Liver (tissue), 9 donors: ENCODE results near the gene RCSD1. TPM values are rescaled to one million over a fixed set of nuclear protein-coding genes. Genes with fewer than 3 reads are reported as not detected.

Experiments
- DNase-seq: peaks from one replicate; pipeline ENCODE4 v3.0.0-alpha.2; 2017; ENCODE audit warnings: low spot score
- H3K27ac ChIP-seq, 2 donors: one replicate each; pipeline ENCODE4 v1.7.0; 2013; ENCODE audit warnings: inconsistent platforms in 2 of 2, low read length in 2 of 2, control low read depth in 1 of 2, low read depth in 1 of 2, mild to moderate bottlenecking in 1 of 2
- H3K27me3 ChIP-seq, 4 donors: one replicate each; pipeline versions ENCODE4 v1.6.1 to v1.7.0; 2013; ENCODE audit warnings: low read length in 3 of 4, inconsistent platforms in 1 of 4, mild to moderate bottlenecking in 1 of 4, moderate library complexity in 1 of 4; ENCODE audit not compliant: control insufficient read depth in 4 of 4, insufficient read depth in 4 of 4
- H3K36me3 ChIP-seq, 4 donors: one replicate each; pipeline versions ENCODE4 v1.6.1 to v1.7.0; 2013; ENCODE audit warnings: low read length in 3 of 4, mild to moderate bottlenecking in 3 of 4, low read depth in 1 of 4, moderate library complexity in 1 of 4; ENCODE audit not compliant: control insufficient read depth in 4 of 4, insufficient read depth in 3 of 4
- H3K4me1 ChIP-seq, 4 donors: one replicate each; pipeline versions ENCODE4 v1.6.1 to v1.7.0; 2013; ENCODE audit warnings: low read length in 3 of 4, mild to moderate bottlenecking in 3 of 4, moderate library complexity in 1 of 4; ENCODE audit not compliant: control insufficient read depth in 4 of 4, insufficient read depth in 4 of 4
- H3K4me3 ChIP-seq, 3 donors: one replicate each; pipeline versions ENCODE4 v1.6.1 to v1.7.0; 2013; ENCODE audit warnings: low read length in 3 of 3, control low read depth in 1 of 3, low read depth in 1 of 3, mild to moderate bottlenecking in 1 of 3
- H3K9ac ChIP-seq, 2 donors: one replicate each; pipeline ENCODE4 v1.7.0; 2013; ENCODE audit warnings: low read length in 2 of 2, mild to moderate bottlenecking in 2 of 2, moderate library complexity in 2 of 2, control low read depth in 1 of 2, low read depth in 1 of 2
- H3K9me3 ChIP-seq, 4 donors: one replicate each; pipeline versions ENCODE4 v1.6.1 to v1.7.0; 2013; ENCODE audit warnings: low read length in 3 of 4; ENCODE audit not compliant: control insufficient read depth in 4 of 4
- EGR1 ChIP-seq, 2 donors: IDR thresholded peaks; 2 replicates each; pipeline ENCODE4 v1.6.1; 2016 to 2018; ENCODE audit warnings: antibody characterized with exemption in 2 of 2, low read depth in 2 of 2
- FOXA1 ChIP-seq: IDR thresholded peaks from 2 replicates; pipeline ENCODE4 v1.6.1; 2016; ENCODE audit warnings: antibody characterized with exemption
- FOXA2 ChIP-seq: IDR thresholded peaks from 2 replicates; pipeline ENCODE4 v1.6.1; 2016; ENCODE audit warnings: antibody characterized with exemption
- GABPA ChIP-seq, 2 donors: IDR thresholded peaks in 1 of 2; conservative IDR thresholded peaks in 1 of 2; 2 replicates each; pipeline ENCODE4 v1.6.1; 2016; ENCODE audit warnings: antibody characterized with exemption in 2 of 2, mild to moderate bottlenecking in 1 of 2, moderate library complexity in 1 of 2
- HNF4G ChIP-seq: IDR thresholded peaks from 2 replicates; pipeline ENCODE4 v1.6.1; 2016; ENCODE audit warnings: antibody characterized with exemption
- MAX ChIP-seq: IDR thresholded peaks from 2 replicates; pipeline ENCODE4 v1.6.1; 2016; ENCODE audit warnings: antibody characterized with exemption
- NR2F2 ChIP-seq: IDR thresholded peaks from 2 replicates; pipeline ENCODE4 v1.6.1; 2016; ENCODE audit warnings: antibody characterized with exemption
- SP1 ChIP-seq: IDR thresholded peaks from 2 replicates; pipeline ENCODE4 v1.6.1; 2018; ENCODE audit warnings: antibody characterized with exemption, mild to moderate bottlenecking
- TAF1 ChIP-seq: conservative IDR thresholded peaks from 2 replicates; pipeline ENCODE4 v1.6.1; 2016; ENCODE audit warnings: antibody characterized with exemption, mild to moderate bottlenecking
- YY1 ChIP-seq: IDR thresholded peaks from 2 replicates; pipeline ENCODE4 v1.6.1; 2016; ENCODE audit warnings: antibody characterized with exemption, mild to moderate bottlenecking
- WGBS: extraction: QIAGEN DNeasy Blood & Tissue Kit; methylation state at CpG from one replicate; pipeline ENCODE4 v1.1.7; 2013; 5-methylcytosine and 5-hydroxymethylcytosine counted together
- polyA plus RNA-seq, 2 donors: library from polyadenylated mRNA; stranded (reverse) in 1 of 2; unstranded in 1 of 2; fragments of 200-250 nt in 1 of 2; fragments of >200 nt in 1 of 2; fragmentation: Nextera tagmentation in 1 of 2; extraction: Ambion mirVana in 1 of 2; gene quantifications; one replicate each; pipeline versions ENCODE4 v1.2.1 to v1.2.3, GENCODE V29; 2013 to 2015
- total RNA-seq, 2 donors: library from RNA; depleted of rRNA; stranded (reverse); fragments of >200 nt; gene quantifications; one replicate each; pipeline ENCODE4 v1.2.3, GENCODE V29; 2014
- TF ChIP-seq, protein P1 (sequence below): IDR thresholded peaks from 2 replicates; pipeline ENCODE4 v1.6.1; 2016; ENCODE audit warnings: antibody characterized with exemption
- TF ChIP-seq, protein P2 (sequence below): IDR thresholded peaks from 2 replicates; pipeline ENCODE4 v1.6.1; 2016; ENCODE audit warnings: antibody characterized with exemption, mild to moderate bottlenecking
- donor health status: healthy.
- donor health status: healthy.
- donor health status: healthy.
- donor health status: healthy.
- donor health status: healthy.

Gene RCSD1
- total and polyA plus RNA-seq, 4 donors: 3.1 to 15.0 (median 6.0) TPM

DNA sequence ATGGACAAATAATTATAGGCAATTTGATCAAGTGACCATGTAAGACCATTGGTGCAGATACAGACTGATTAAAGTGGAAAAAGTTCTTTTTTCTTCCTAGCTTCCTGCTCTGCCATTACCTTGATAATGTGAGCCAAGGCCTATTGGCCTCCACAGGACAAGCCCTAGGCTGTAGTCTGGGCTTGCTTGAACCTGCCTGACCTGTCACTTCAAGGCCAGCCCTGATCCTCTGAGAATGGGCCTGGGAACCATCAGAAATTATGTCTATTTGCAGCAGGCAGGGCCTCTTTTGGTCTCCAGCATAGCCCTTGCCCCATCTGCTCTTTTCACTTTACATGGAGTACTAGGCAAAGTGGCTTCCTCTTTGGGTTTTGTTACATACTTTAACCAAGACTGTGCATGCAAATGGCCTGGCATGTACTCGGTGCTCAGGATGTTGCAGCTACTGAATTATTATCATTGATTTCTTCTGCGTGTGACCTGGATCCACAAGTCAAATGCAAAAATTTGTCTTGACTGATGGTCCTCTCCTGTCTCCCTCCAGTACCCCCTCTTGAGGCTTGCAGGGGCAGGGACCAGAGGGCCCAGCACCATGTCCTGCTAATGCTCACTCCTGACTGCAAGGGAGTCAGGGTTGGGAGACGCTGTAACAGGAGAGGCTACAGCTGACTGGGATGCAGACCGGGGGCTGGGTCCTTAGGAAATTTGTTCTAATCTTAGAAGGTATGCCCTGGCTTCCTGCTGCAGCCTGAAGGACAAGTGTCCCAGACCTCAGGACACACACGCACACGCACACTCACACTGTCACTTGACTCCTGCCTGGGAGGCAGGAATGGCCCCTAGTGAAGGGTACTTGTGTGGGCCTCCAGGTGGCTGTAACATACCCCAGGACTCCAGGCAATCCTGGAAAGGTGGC lies 39.4 kb downstream of the RCSD1 start:
- H3K36me3 ChIP-seq: no peaks in the 10 kb centered on the region
- WGBS: 75% methylated on average over 6 of the region's 6 CpGs
- H3K27ac ChIP-seq: no peak overlapping the region
- no peak for DNase-seq
- H3K9me3 ChIP-seq: no peaks in the 10 kb centered on the region
- TF ChIP-seq MAX: no peak
- no peak for TF ChIP-seq EGR1 (IDR thresholded peaks at IDR 0.05; ENCODE audit: low read depth in 2 of 2)
- no peak for TF ChIP-seq TAF1
- no peak for TF ChIP-seq FOXA1
- TF ChIP-seq, protein P1, sequence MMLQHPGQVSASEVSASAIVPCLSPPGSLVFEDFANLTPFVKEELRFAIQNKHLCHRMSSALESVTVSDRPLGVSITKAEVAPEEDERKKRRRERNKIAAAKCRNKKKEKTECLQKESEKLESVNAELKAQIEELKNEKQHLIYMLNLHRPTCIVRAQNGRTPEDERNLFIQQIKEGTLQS: no peak
- no peak for TF ChIP-seq GABPA (IDR thresholded peaks at IDR 0.05 in 1 of 2, conservative IDR thresholded peaks at IDR 0.05 in 1 of 2)
- H3K4me1 ChIP-seq: no peaks in the 10 kb centered on the region
- no peak overlapping the region for H3K9ac ChIP-seq
- H3K4me3 ChIP-seq: no peak overlapping the region
- no peaks in the 10 kb centered on the region for H3K27me3 ChIP-seq

GRCh38 chr1:167670563-167670962 lies 40.5 kb downstream of the RCSD1 start:
- H3K9ac ChIP-seq: no peak overlapping the region
- WGBS: 88% methylated on average over 2 of the region's 2 CpGs
- no peak overlapping the region for H3K27ac ChIP-seq
- no peaks in the 10 kb centered on the region for H3K27me3 ChIP-seq
- TF ChIP-seq NR2F2 (no peak), GABPA (IDR thresholded peaks at IDR 0.05 in 1 of 2, conservative IDR thresholded peaks at IDR 0.05 in 1 of 2) (no peak), YY1 (no peak), HNF4G (no peak), FOXA2 (no peak), FOXA1 (no peak), MAX (no peak), SP1 (no peak)
- TF ChIP-seq, protein P2, sequence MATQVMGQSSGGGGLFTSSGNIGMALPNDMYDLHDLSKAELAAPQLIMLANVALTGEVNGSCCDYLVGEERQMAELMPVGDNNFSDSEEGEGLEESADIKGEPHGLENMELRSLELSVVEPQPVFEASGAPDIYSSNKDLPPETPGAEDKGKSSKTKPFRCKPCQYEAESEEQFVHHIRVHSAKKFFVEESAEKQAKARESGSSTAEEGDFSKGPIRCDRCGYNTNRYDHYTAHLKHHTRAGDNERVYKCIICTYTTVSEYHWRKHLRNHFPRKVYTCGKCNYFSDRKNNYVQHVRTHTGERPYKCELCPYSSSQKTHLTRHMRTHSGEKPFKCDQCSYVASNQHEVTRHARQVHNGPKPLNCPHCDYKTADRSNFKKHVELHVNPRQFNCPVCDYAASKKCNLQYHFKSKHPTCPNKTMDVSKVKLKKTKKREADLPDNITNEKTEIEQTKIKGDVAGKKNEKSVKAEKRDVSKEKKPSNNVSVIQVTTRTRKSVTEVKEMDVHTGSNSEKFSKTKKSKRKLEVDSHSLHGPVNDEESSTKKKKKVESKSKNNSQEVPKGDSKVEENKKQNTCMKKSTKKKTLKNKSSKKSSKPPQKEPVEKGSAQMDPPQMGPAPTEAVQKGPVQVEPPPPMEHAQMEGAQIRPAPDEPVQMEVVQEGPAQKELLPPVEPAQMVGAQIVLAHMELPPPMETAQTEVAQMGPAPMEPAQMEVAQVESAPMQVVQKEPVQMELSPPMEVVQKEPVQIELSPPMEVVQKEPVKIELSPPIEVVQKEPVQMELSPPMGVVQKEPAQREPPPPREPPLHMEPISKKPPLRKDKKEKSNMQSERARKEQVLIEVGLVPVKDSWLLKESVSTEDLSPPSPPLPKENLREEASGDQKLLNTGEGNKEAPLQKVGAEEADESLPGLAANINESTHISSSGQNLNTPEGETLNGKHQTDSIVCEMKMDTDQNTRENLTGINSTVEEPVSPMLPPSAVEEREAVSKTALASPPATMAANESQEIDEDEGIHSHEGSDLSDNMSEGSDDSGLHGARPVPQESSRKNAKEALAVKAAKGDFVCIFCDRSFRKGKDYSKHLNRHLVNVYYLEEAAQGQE: no peak
- no peaks in the 10 kb centered on the region for H3K4me1 ChIP-seq
- no peaks in the 10 kb centered on the region for H3K36me3 ChIP-seq
- no peaks in the 10 kb centered on the region for H3K9me3 ChIP-seq
- H3K4me3 ChIP-seq: no peak overlapping the region
- no peak for DNase-seq
